HG03460 (cell line): ENCODE measurements around the gene RPS14.
"Not testable (repeated sequence)": the region's sequence is repeated elsewhere in the genome, so short reads cannot be mapped to it uniquely, and the experiment has no call there.

ENCODE experiments used
- ATAC-seq: cut with Tn5 transposase; IDR thresholded peaks from one replicate; pipeline ENCODE4 v1.9.1; 2021; ENCODE audit not compliant: unreplicated experiment

The RPS14 gene

GRCh38 chr5:150419630-150420270, 29.8 kb downstream of the RPS14 start:
- peak; percentile 65 for ATAC-seq

GRCh38 chr5:150413902-150414790, 35.4 kb downstream of the RPS14 start:
- ATAC-seq: not testable (repeated sequence)

- no peak for ATAC-seq
Measured at GRCh38 chr5:150413176-150413901, 36.2 kb downstream of the RPS14 start.

- ATAC-seq: peak; percentile 77
Measured at GRCh38 chr5:150412319-150413175, 37.0 kb downstream of the RPS14 start, which contains the start of gene CD74. Gene CD74 (minus strand): TSS chr5:150412910. CDS start chr5:150412749, 161 bp downstream.

GRCh38 chr5:150411245-150411979, 38.1 kb downstream of the RPS14 start:
- ATAC-seq: peak; percentile 15

GRCh38 chr5:150410524-150411244, 38.9 kb downstream of the RPS14 start:
- ATAC-seq: no peak

- ATAC-seq: peak; percentile 33
Measured at GRCh38 chr5:150409638-150410523, 39.7 kb downstream of the RPS14 start.

- ATAC-seq: no peak
Measured at GRCh38 chr5:150408231-150408943, 41.2 kb downstream of the RPS14 start.

- ATAC-seq: no peak
Measured at GRCh38 chr5:150407096-150407720, 42.3 kb downstream of the RPS14 start.

GRCh38 chr5:150406723-150407095, 42.8 kb downstream of the RPS14 start:
- no peak for ATAC-seq

- no peak for ATAC-seq
Measured at GRCh38 chr5:150406103-150406722, 43.3 kb downstream of the RPS14 start.

- ATAC-seq: no peak
Measured at GRCh38 chr5:150404941-150405816, 44.4 kb downstream of the RPS14 start.

- ATAC-seq: no peak
Measured at GRCh38 chr5:150404535-150404934, 45.0 kb downstream of the RPS14 start.

GRCh38 chr5:150404121-150404520, 45.4 kb downstream of the RPS14 start:
- no peak for ATAC-seq

- ATAC-seq: no peak
Measured at GRCh38 chr5:150402901-150403342, 46.6 kb downstream of the RPS14 start.
